ENCODE data around the gene TMEM175.

The TMEM175 gene

GRCh38 chr4:1001561-1002130 lies 69.4 kb downstream of the TMEM175 start:
- Histone ChIP-seq H3K4me3 (IDR thresholded peaks at IDR 0.05; ENCODE audit: insufficient read depth, low read depth, low read length) (no peak overlapping the region), H4K20me1 (ENCODE audit: insufficient read depth) (no peaks in the 10 kb centered on the region), H3K4me2 (no peak overlapping the region), H2AFZ (ENCODE audit: low read depth) (no peak overlapping the region), H3K27ac (no peak overlapping the region), H3K4me1 (ENCODE audit: low read depth, poor library complexity, severe bottlenecking) (no peaks in the 10 kb centered on the region), H3K36me3 (ENCODE audit: insufficient read depth) (no peaks in the 10 kb centered on the region), H3K79me2 (ENCODE audit: insufficient read depth, low read depth) (no peaks in the 10 kb centered on the region), H3K27me3 (ENCODE audit: insufficient read depth, low read depth) (no peaks in the 10 kb centered on the region; the same call in 1 of the 2 replicates), H3K9ac (no peak overlapping the region)
- TF ChIP-seq, protein P1, sequence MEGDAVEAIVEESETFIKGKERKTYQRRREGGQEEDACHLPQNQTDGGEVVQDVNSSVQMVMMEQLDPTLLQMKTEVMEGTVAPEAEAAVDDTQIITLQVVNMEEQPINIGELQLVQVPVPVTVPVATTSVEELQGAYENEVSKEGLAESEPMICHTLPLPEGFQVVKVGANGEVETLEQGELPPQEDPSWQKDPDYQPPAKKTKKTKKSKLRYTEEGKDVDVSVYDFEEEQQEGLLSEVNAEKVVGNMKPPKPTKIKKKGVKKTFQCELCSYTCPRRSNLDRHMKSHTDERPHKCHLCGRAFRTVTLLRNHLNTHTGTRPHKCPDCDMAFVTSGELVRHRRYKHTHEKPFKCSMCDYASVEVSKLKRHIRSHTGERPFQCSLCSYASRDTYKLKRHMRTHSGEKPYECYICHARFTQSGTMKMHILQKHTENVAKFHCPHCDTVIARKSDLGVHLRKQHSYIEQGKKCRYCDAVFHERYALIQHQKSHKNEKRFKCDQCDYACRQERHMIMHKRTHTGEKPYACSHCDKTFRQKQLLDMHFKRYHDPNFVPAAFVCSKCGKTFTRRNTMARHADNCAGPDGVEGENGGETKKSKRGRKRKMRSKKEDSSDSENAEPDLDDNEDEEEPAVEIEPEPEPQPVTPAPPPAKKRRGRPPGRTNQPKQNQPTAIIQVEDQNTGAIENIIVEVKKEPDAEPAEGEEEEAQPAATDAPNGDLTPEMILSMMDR (conservative IDR thresholded peaks at IDR 0.05; ENCODE audit: low read depth, low read length): no peak

DNA sequence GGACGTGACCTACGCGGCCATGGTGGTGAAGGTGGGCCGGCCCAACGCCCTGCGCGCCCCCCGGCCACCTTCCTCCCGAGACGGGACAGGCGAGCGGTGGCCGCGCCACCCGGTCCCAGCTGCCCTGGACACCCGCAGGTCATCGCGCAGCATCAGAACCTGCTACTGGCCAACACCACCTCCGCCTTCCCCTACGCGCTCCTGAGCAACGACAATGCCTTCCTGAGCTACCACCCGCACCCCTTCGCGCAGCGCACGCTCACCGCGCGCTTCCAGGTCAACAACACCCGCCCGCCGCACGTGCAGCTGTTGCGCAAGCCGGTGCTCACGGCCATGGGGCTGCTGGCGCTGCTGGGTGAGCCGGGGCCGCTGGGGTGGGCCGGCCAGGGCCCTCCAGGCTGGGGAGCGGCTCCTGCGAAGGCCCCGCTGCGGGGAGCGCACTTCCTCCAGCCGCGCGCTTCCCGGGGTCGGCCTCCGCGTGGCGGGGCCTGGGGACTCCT lies 69.9 kb downstream of the TMEM175 start:
- no peaks in the 10 kb centered on the region for H3K79me2 ChIP-seq (ENCODE audit: insufficient read depth, low read depth)
- H3K27me3 ChIP-seq (ENCODE audit: insufficient read depth, low read depth): no peaks in the 10 kb centered on the region; the same call in 1 of the 2 replicates
- H3K9ac ChIP-seq: no peak overlapping the region
- H3K4me2 ChIP-seq: no peak overlapping the region
- no peak overlapping the region for H3K4me3 ChIP-seq (IDR thresholded peaks at IDR 0.05; ENCODE audit: insufficient read depth, low read depth, low read length)
- no peaks in the 10 kb centered on the region for H3K4me1 ChIP-seq (ENCODE audit: low read depth, poor library complexity, severe bottlenecking)
- H3K36me3 ChIP-seq (ENCODE audit: insufficient read depth): no peaks in the 10 kb centered on the region
- no peaks in the 10 kb centered on the region for H4K20me1 ChIP-seq (ENCODE audit: insufficient read depth)
- TF ChIP-seq, protein P1 (conservative IDR thresholded peaks at IDR 0.05; ENCODE audit: low read depth, low read length): no peak
- H3K27ac ChIP-seq: no peak overlapping the region
- H2AFZ ChIP-seq (ENCODE audit: low read depth): no peak overlapping the region

DNA sequence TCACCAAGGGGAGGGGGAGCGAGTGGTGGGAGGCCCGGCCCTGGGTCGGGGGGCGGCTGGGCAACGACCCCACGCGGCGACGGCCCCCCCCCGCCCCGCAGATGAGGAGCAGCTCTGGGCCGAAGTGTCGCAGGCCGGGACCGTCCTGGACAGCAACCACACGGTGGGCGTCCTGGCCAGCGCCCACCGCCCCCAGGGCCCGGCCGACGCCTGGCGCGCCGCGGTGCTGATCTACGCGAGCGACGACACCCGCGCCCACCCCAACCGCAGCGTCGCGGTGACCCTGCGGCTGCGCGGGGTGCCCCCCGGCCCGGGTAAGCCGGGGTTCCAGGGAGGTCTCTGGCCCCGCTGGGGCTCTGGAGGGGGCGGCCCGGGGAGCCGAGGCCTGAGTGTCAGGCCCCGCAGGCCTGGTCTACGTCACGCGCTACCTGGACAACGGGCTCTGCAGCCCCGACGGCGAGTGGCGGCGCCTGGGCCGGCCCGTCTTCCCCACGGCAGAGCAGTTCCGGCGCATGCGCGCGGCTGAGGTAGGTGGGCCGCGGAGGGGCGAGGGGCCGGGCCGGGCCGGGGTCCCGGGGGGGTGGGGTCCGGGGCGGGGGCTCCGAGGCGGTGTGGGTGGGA lies 70.5 kb downstream of the TMEM175 start:
- Histone ChIP-seq H3K27me3 (ENCODE audit: insufficient read depth, low read depth) (peaks cover under 1% of the 10 kb centered on the region; the same call in 1 of the 2 replicates), H3K4me3 (IDR thresholded peaks at IDR 0.05; ENCODE audit: insufficient read depth, low read depth, low read length) (no peak overlapping the region), H4K20me1 (ENCODE audit: insufficient read depth) (no peaks in the 10 kb centered on the region), H3K9ac (no peak overlapping the region), H3K27ac (no peak overlapping the region), H3K4me2 (no peak overlapping the region), H3K36me3 (ENCODE audit: insufficient read depth) (no peaks in the 10 kb centered on the region), H2AFZ (ENCODE audit: low read depth) (no peak overlapping the region), H3K79me2 (ENCODE audit: insufficient read depth, low read depth) (no peaks in the 10 kb centered on the region), H3K4me1 (ENCODE audit: low read depth, poor library complexity, severe bottlenecking) (no peaks in the 10 kb centered on the region)
- TF ChIP-seq, protein P1 (conservative IDR thresholded peaks at IDR 0.05; ENCODE audit: low read depth, low read length): no peak

- Histone ChIP-seq H3K4me2 (no peak overlapping the region), H3K9ac (no peak overlapping the region), H4K20me1 (ENCODE audit: insufficient read depth) (no peaks in the 10 kb centered on the region), H2AFZ (ENCODE audit: low read depth) (no peak overlapping the region), H3K4me1 (ENCODE audit: low read depth, poor library complexity, severe bottlenecking) (no peaks in the 10 kb centered on the region), H3K27me3 (ENCODE audit: insufficient read depth, low read depth) (peaks cover 8% of the 10 kb centered on the region; the same call in 1 of the 2 replicates), H3K36me3 (ENCODE audit: insufficient read depth) (no peaks in the 10 kb centered on the region), H3K27ac (no peak overlapping the region), H3K4me3 (IDR thresholded peaks at IDR 0.05; ENCODE audit: insufficient read depth, low read depth, low read length) (no peak overlapping the region), H3K79me2 (ENCODE audit: insufficient read depth, low read depth) (no peaks in the 10 kb centered on the region)
- TF ChIP-seq, protein P1 (conservative IDR thresholded peaks at IDR 0.05; ENCODE audit: low read depth, low read length): no peak
These were observed 71.2 kb downstream of the TMEM175 start for GRCh38 chr4:1003271-1004070.

All from KMS-11 (cell line).